GM12878 (cell line): ENCODE data around the gene KLF7. TPM values are rescaled to one million over a fixed set of nuclear protein-coding genes. Genes with fewer than 3 reads are reported as not detected.
A peak's percentile ranks its signal among the peaks of the same experiment; 100 is the strongest.

ENCODE experiments used
- BCL11A ChIP-seq: IDR thresholded peaks from 2 replicates; pipeline ENCODE4 v1.6.1; 2011; ENCODE audit warnings: low read depth, low read length
- CBX3 ChIP-seq: fragments of 200-600 bp; sonication (generic); IDR thresholded peaks from 2 replicates; pipeline ENCODE4 v1.6.1; 2016; ENCODE audit warnings: low read depth, borderline replicate concordance
- CEBPZ ChIP-seq: fragments of 150-350 bp; IDR thresholded peaks from 2 replicates; pipeline ENCODE4 v1.6.1; 2016; ENCODE audit warnings: low read depth, low read length
- DPF2 ChIP-seq: fragments of 450-650 bp; IDR thresholded peaks from 2 replicates; pipeline ENCODE4 v1.6.1; 2017; ENCODE audit warnings: mild to moderate bottlenecking
- ELK1 ChIP-seq: IDR thresholded peaks from 2 replicates; pipeline ENCODE4 v1.6.1; 2012; ENCODE audit warnings: low read depth, low read length, improper control_type of control experiment
- HSF1 ChIP-seq: fragments of 150-350 bp; IDR thresholded peaks from 2 replicates; pipeline ENCODE4 v1.6.1; 2014; ENCODE audit warnings: mild to moderate bottlenecking, low read depth, low read length
- IKZF2 ChIP-seq, 2 experiments: fragments of 450-650 bp; IDR thresholded peaks; 2 replicates each; pipeline ENCODE4 v1.6.1; 2017; ENCODE audit warnings: mild to moderate bottlenecking in 2 of 2, moderate library complexity in 2 of 2
- KDM1A ChIP-seq: fragments of 200-600 bp; sonication (generic); IDR thresholded peaks from 2 replicates; pipeline ENCODE4 v1.6.1; 2016; ENCODE audit warnings: borderline replicate concordance
- MTA3 ChIP-seq: IDR thresholded peaks from 2 replicates; pipeline ENCODE4 v1.6.1; 2012; ENCODE audit warnings: low read length, inconsistent platforms, borderline replicate concordance
- PAX5 ChIP-seq: IDR thresholded peaks from 2 replicates; pipeline ENCODE4 v1.6.1; 2011; ENCODE audit warnings: low read depth, low read length, borderline replicate concordance
- PML ChIP-seq: IDR thresholded peaks from 2 replicates; pipeline ENCODE4 v1.6.1; 2012; ENCODE audit warnings: low read length, inconsistent platforms
- RELB ChIP-seq: fragments of 450-650 bp; IDR thresholded peaks from 2 replicates; pipeline ENCODE4 v1.6.1; 2017; ENCODE audit warnings: low read depth, mild to moderate bottlenecking, moderate library complexity
- REST ChIP-seq: IDR thresholded peaks from 2 replicates; pipeline ENCODE4 v1.6.1; 2012; ENCODE audit warnings: mild to moderate bottlenecking, low read depth, low read length
- STAT1 ChIP-seq: fragments of 450-650 bp; conservative IDR thresholded peaks from 2 replicates; pipeline ENCODE4 v1.6.1; 2014; ENCODE audit warnings: antibody characterized with exemption, mild to moderate bottlenecking
- TARDBP ChIP-seq: IDR thresholded peaks from 2 replicates; pipeline ENCODE4 v1.6.1; 2016; ENCODE audit warnings: borderline replicate concordance
- ZBTB33 ChIP-seq: fragments of 450-650 bp; IDR thresholded peaks from 2 replicates; pipeline ENCODE4 v1.6.1; 2017; ENCODE audit warnings: mild to moderate bottlenecking
- ZNF24 ChIP-seq: fragments of 450-650 bp; IDR thresholded peaks from 2 replicates; pipeline ENCODE4 v1.6.1; 2017; ENCODE audit warnings: antibody characterized with exemption, mild to moderate bottlenecking
- polyA plus RNA-seq, 11 experiments: library from polyadenylated mRNA; depleted of rRNA in 4 of 11; unstranded in 6 of 11; stranded (reverse) in 5 of 11; fragments of >200 nt; fragmentation: Nextera tagmentation in 4 of 11; fragmentation: Illumina TruSeq in 1 of 11; extraction: Ambion mirVana in 4 of 11; extraction: Trizol in 1 of 11; gene quantifications; 1 replicate in 1 of 11; 2 replicates in 10 of 11; pipeline versions ENCODE4 v1.2.1 to v1.2.3, GENCODE V29; 2011 to 2016; ENCODE audit warnings: inconsistent platforms in 2 of 11, missing spikeins in 2 of 11, low read depth in 1 of 11
- total RNA-seq, 4 experiments: library from RNA; depleted of rRNA in 3 of 4; stranded (reverse); fragments of >200 nt in 3 of 4; fragmentation: Illumina TruSeq in 1 of 4; extraction: Trizol in 1 of 4; gene quantifications; 2 replicates each; pipeline versions ENCODE4 v1.2.1 to v1.2.3, GENCODE V29; 2013 to 2021

KLF7 gene
- total and polyA plus RNA-seq, 10 of the 15 experiments (the other 5 are each of a cell fraction or from before 2014, with no cell fraction given) = 2.4 to 24.8 (median 8.5) TPM

- TF ChIP-seq PML (peak; percentile 75; the same call in 1 of the 2 replicates), DPF2 (peak; percentile 54; the same call in 1 of the 2 replicates), TARDBP (no peak), STAT1 (no peak), IKZF2 (IDR thresholded peaks at IDR 0.05) (no peak), MTA3 (peak; percentile 87; the same call in 1 of the 2 replicates), BCL11A (peak; percentile 95), KDM1A (no peak), CBX3 (no peak), ZNF24 (no peak), ZBTB33 (no peak), HSF1 (no peak), RELB (no peak), CEBPZ (no peak), ELK1 (no peak), PAX5 (peak; percentile 63; the same call in 1 of the 2 replicates), REST (no peak)
Measured at GRCh38 chr2:207156451-207157161, 9.1 kb downstream of the KLF7 start (continued).
